DMS79 treated with DMSO at 0.1 percent for 48 hours (cell line): ENCODE data around the gene PDS5B.

ENCODE experiments used
- DNase-seq: peaks from one replicate; lab custom pipeline; 2025; lab: John Stamatoyannopoulos, UW

Gene PDS5B

GRCh38 chr13:32592082-32592481, 5.8 kb downstream of the PDS5B start:
- DNase-seq: no peak

- no peak for DNase-seq
Observed at GRCh38 chr13:32594157-32594738, 8.0 kb downstream of the PDS5B start.

- no peak for DNase-seq
Observed at GRCh38 chr13:32595306-32595705, 9.1 kb downstream of the PDS5B start.

- no peak for DNase-seq
Observed at GRCh38 chr13:32600890-32601289, 14.6 kb downstream of the PDS5B start.

- no peak for DNase-seq
Observed at GRCh38 chr13:32609428-32609827, 23.2 kb downstream of the PDS5B start.

GRCh38 chr13:32610538-32610937, 24.3 kb downstream of the PDS5B start:
- DNase-seq: no peak

GRCh38 chr13:32610977-32611376, 24.7 kb downstream of the PDS5B start:
- DNase-seq: no peak

GRCh38 chr13:32616883-32617511, 30.7 kb downstream of the PDS5B start:
- DNase-seq: no peak

GRCh38 chr13:32622827-32623226, 36.6 kb downstream of the PDS5B start:
- no peak for DNase-seq

- DNase-seq: no peak
Observed at GRCh38 chr13:32624441-32624840, 38.2 kb downstream of the PDS5B start.

- DNase-seq: no peak
Observed at GRCh38 chr13:32627793-32628192, 41.5 kb downstream of the PDS5B start.

- DNase-seq: peak; percentile 59
Observed at GRCh38 chr13:32629313-32629712, 43.1 kb downstream of the PDS5B start.

GRCh38 chr13:32629866-32630265, 43.6 kb downstream of the PDS5B start:
- no peak for DNase-seq

- DNase-seq: no peak
Observed at GRCh38 chr13:32632343-32632909, 46.2 kb downstream of the PDS5B start.

- DNase-seq: no peak
Observed at GRCh38 chr13:32636711-32637110, 50.5 kb downstream of the PDS5B start.

- no peak for DNase-seq
Observed at GRCh38 chr13:32638739-32639138, 52.5 kb downstream of the PDS5B start.

GRCh38 chr13:32639502-32640105, 53.4 kb downstream of the PDS5B start:
- no peak for DNase-seq

- no peak for DNase-seq
Observed at GRCh38 chr13:32642316-32642715, 56.1 kb downstream of the PDS5B start.

GRCh38 chr13:32642858-32643257, 56.6 kb downstream of the PDS5B start:
- no peak for DNase-seq

GRCh38 chr13:32645854-32646253, 59.6 kb downstream of the PDS5B start:
- no peak for DNase-seq

- no peak for DNase-seq
Observed at GRCh38 chr13:32647926-32648325, 61.7 kb downstream of the PDS5B start.

- no peak for DNase-seq
Observed at GRCh38 chr13:32650705-32651311, 64.6 kb downstream of the PDS5B start.

- no peak for DNase-seq
Observed at GRCh38 chr13:32657309-32657708, 71.1 kb downstream of the PDS5B start.
